ENCODE measurements around the gene BMPR1A. TPM values are rescaled to one million over a fixed set of nuclear protein-coding genes. Genes with fewer than 3 reads are reported as not detected.

BMPR1A gene
- total RNA-seq, 1 experiment from 2014 or later, result 104 TPM

DNA sequence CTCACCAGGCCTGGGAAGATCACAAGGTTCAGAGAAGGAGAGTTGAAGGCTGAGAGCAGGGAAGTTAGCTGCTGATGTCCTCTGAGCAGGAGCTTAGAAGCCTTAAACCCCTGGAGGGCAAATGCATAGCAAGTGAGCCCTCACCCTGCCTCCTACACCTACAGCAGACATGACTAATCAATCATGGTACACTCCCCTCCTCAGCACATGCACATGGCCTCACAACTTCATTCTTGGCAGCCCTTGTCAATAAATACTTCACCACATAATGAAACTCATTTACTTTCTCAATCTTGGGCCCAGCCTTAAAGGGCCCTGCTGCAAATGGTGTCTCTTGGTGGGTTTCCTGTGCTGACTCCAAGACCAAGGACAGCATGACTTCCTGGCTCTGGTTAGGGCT, 188.1 kb downstream of the BMPR1A start:
- ATAC-seq (no peak), DNase-seq (ENCODE audit: low spot score) (no peak)
- Mint-ChIP-seq H3K4me1 (peaks cover 20% of the 10 kb centered on the region), H3K4me3 (no peak overlapping the region), H3K27ac (no peak overlapping the region), H3K27me3 (ENCODE audit: low read depth) (no peaks in the 10 kb centered on the region; the same call in 1 of the 2 replicates), H3K36me3 (no peaks in the 10 kb centered on the region), H3K9me3 (peaks cover 5% of the 10 kb centered on the region)
- no peak for TF ChIP-seq MXD4 (CRISPR knock-in tag; IDR thresholded peaks at IDR 0.05; ENCODE audit: borderline replicate concordance)
- no peak for TF ChIP-seq PREB (CRISPR knock-in tag; IDR thresholded peaks at IDR 0.05; ENCODE audit: borderline replicate concordance)
- TF ChIP-seq ZNF317 (CRISPR knock-in tag; IDR thresholded peaks at IDR 0.05; ENCODE audit: borderline replicate concordance, low read depth), result no peak
- no peak for TF ChIP-seq NR1H2 (CRISPR knock-in tag; IDR thresholded peaks at IDR 0.05)
- TF ChIP-seq, protein P1, sequence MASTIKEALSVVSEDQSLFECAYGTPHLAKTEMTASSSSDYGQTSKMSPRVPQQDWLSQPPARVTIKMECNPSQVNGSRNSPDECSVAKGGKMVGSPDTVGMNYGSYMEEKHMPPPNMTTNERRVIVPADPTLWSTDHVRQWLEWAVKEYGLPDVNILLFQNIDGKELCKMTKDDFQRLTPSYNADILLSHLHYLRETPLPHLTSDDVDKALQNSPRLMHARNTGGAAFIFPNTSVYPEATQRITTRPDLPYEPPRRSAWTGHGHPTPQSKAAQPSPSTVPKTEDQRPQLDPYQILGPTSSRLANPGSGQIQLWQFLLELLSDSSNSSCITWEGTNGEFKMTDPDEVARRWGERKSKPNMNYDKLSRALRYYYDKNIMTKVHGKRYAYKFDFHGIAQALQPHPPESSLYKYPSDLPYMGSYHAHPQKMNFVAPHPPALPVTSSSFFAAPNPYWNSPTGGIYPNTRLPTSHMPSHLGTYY (CRISPR knock-in tag; IDR thresholded peaks at IDR 0.05), result no peak
- TF ChIP-seq CBFB (CRISPR knock-in tag; IDR thresholded peaks at IDR 0.05; ENCODE audit: low read depth), result no peak
- TF ChIP-seq GABPB1 (CRISPR knock-in tag; IDR thresholded peaks at IDR 0.05), result no peak
- TF ChIP-seq, protein P2, sequence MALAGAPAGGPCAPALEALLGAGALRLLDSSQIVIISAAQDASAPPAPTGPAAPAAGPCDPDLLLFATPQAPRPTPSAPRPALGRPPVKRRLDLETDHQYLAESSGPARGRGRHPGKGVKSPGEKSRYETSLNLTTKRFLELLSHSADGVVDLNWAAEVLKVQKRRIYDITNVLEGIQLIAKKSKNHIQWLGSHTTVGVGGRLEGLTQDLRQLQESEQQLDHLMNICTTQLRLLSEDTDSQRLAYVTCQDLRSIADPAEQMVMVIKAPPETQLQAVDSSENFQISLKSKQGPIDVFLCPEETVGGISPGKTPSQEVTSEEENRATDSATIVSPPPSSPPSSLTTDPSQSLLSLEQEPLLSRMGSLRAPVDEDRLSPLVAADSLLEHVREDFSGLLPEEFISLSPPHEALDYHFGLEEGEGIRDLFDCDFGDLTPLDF (CRISPR knock-in tag; IDR thresholded peaks at IDR 0.05), result no peak
- no peak for TF ChIP-seq EMX1 (CRISPR knock-in tag; IDR thresholded peaks at IDR 0.05)
- no peak for TF ChIP-seq FOXK1 (CRISPR knock-in tag; IDR thresholded peaks at IDR 0.05)
- TF ChIP-seq, protein P3, sequence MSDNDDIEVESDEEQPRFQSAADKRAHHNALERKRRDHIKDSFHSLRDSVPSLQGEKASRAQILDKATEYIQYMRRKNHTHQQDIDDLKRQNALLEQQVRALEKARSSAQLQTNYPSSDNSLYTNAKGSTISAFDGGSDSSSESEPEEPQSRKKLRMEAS (CRISPR knock-in tag; IDR thresholded peaks at IDR 0.05), result no peak
- TF ChIP-seq, protein P4, sequence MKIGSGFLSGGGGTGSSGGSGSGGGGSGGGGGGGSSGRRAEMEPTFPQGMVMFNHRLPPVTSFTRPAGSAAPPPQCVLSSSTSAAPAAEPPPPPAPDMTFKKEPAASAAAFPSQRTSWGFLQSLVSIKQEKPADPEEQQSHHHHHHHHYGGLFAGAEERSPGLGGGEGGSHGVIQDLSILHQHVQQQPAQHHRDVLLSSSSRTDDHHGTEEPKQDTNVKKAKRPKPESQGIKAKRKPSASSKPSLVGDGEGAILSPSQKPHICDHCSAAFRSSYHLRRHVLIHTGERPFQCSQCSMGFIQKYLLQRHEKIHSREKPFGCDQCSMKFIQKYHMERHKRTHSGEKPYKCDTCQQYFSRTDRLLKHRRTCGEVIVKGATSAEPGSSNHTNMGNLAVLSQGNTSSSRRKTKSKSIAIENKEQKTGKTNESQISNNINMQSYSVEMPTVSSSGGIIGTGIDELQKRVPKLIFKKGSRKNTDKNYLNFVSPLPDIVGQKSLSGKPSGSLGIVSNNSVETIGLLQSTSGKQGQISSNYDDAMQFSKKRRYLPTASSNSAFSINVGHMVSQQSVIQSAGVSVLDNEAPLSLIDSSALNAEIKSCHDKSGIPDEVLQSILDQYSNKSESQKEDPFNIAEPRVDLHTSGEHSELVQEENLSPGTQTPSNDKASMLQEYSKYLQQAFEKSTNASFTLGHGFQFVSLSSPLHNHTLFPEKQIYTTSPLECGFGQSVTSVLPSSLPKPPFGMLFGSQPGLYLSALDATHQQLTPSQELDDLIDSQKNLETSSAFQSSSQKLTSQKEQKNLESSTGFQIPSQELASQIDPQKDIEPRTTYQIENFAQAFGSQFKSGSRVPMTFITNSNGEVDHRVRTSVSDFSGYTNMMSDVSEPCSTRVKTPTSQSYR (CRISPR knock-in tag; IDR thresholded peaks at IDR 0.05), result no peak
- TF ChIP-seq ZNF425 (CRISPR knock-in tag; conservative IDR thresholded peaks at IDR 0.05), result no peak
- no peak for TF ChIP-seq ZBTB21 (CRISPR knock-in tag; IDR thresholded peaks at IDR 0.05; ENCODE audit: borderline replicate concordance)
- TF ChIP-seq ZNF121 (CRISPR knock-in tag; IDR thresholded peaks at IDR 0.05), result no peak
- TF ChIP-seq AFF4 (CRISPR knock-in tag; IDR thresholded peaks at IDR 0.05; ENCODE audit: borderline replicate concordance), result no peak
- no peak for TF ChIP-seq ZBTB43 (CRISPR knock-in tag; IDR thresholded peaks at IDR 0.05)
- TF ChIP-seq SOX15 (CRISPR knock-in tag; IDR thresholded peaks at IDR 0.05), result no peak
- no peak for TF ChIP-seq RORB (CRISPR knock-in tag; IDR thresholded peaks at IDR 0.05)
- TF ChIP-seq MYBL2 (CRISPR knock-in tag; IDR thresholded peaks at IDR 0.05), result no peak
- POLR2A ChIA-PET, result no interaction called here
- CTCF ChIA-PET, result interaction anchor here (1.0 to 13.1 kb wide), 5 partner anchors 11 to 56 kb away, joined by 3 to 462 read pairs (median 23); partner anchors contain the start of genes ADIRF, MMRN2 and SNCG
